Loucy (cell line): ENCODE results near the gene PRPF40B.
A peak's percentile ranks its signal among the peaks of the same experiment; 100 is the strongest.

ENCODE experiments used
- H2AFZ ChIP-seq: fragments of 200-600 bp; sonication (generic); 2 replicates; pipeline ENCODE4 v1.6.0; 2016; ENCODE audit warnings: antibody characterized with exemption, mild to moderate bottlenecking, low read length, moderate library complexity
- H3F3A ChIP-seq: fragments of 200-600 bp; 2 replicates; pipeline ENCODE4 v1.6.0; 2016; ENCODE audit warnings: antibody characterized with exemption, low read depth, mild to moderate bottlenecking
- H3K27me3 ChIP-seq: fragments of 200-600 bp; sonication (generic); 2 replicates; pipeline ENCODE4 v1.6.1; 2014; ENCODE audit warnings: low read length, mild to moderate bottlenecking; ENCODE audit not compliant: insufficient read depth, poor library complexity, severe bottlenecking
- H3K36me3 ChIP-seq: fragments of 200-600 bp; sonication (generic); 2 replicates; pipeline ENCODE4 v1.6.1; 2016; ENCODE audit warnings: low read length; ENCODE audit not compliant: insufficient read depth
- H3K4me1 ChIP-seq: fragments of 200-600 bp; sonication (generic); 2 replicates; pipeline ENCODE4 v1.5.1; 2014; ENCODE audit warnings: low read length, mild to moderate bottlenecking; ENCODE audit not compliant: insufficient read depth, poor library complexity, severe bottlenecking
- H3K4me2 ChIP-seq: fragments of 200-600 bp; sonication (generic); 2 replicates; pipeline ENCODE4 v1.6.0; 2014; ENCODE audit warnings: antibody characterized with exemption, low read length, low read depth, mild to moderate bottlenecking; ENCODE audit not compliant: poor library complexity, severe bottlenecking
- H3K4me3 ChIP-seq: fragments of 200-600 bp; sonication (generic); 2 replicates; pipeline ENCODE4 v1.5.1; 2014; ENCODE audit warnings: low read length, mild to moderate bottlenecking, mixed read lengths; ENCODE audit not compliant: poor library complexity, severe bottlenecking
- H3K79me2 ChIP-seq: fragments of 200-600 bp; sonication (generic); 2 replicates; pipeline ENCODE4 v1.6.1; 2014; ENCODE audit warnings: low read length; ENCODE audit not compliant: insufficient read depth
- H3K9ac ChIP-seq: fragments of 200-600 bp; sonication (generic); 2 replicates; pipeline ENCODE4 v1.6.0; 2014; ENCODE audit warnings: mild to moderate bottlenecking, low read depth, low read length, moderate library complexity; ENCODE audit not compliant: poor library complexity, severe bottlenecking
- H3K9me2 ChIP-seq: fragments of 200-600 bp; sonication (generic); replicated peaks from 2 replicates; pipeline ENCODE4 v1.6.1; 2016; ENCODE audit warnings: low read depth, low read length, mixed read lengths
- H3K9me3 ChIP-seq: fragments of 200-600 bp; sonication (generic); 2 replicates; pipeline ENCODE4 v1.6.1; 2014; ENCODE audit warnings: mild to moderate bottlenecking, antibody characterized with exemption, low read length, low read depth; ENCODE audit not compliant: insufficient read depth
- H4K20me1 ChIP-seq: fragments of 200-600 bp; sonication (generic); 2 replicates; pipeline ENCODE4 v1.6.0; 2014; ENCODE audit warnings: antibody characterized with exemption, low read length, mild to moderate bottlenecking; ENCODE audit not compliant: insufficient read depth, poor library complexity, severe bottlenecking
- CTCF ChIP-seq: fragments of 200-600 bp; sonication (generic); conservative IDR thresholded peaks from 2 replicates; pipeline ENCODE4 v1.5.1; 2014; ENCODE audit warnings: mild to moderate bottlenecking, antibody characterized with exemption, low read length
- EZH2phosphoT487 ChIP-seq: fragments of 200-600 bp; IDR thresholded peaks from 2 replicates; pipeline ENCODE4 v1.6.1; 2018; ENCODE audit warnings: antibody characterized with exemption, mild to moderate bottlenecking, moderate library complexity, borderline replicate concordance

The PRPF40B gene

GRCh38 chr12:49580572-49581535, 42.5 kb upstream of the PRPF40B start:
- Histone ChIP-seq H3F3A (no peaks in the 10 kb centered on the region), H3K4me1 (no peaks in the 10 kb centered on the region), H3K79me2 (no peaks in the 10 kb centered on the region), H3K9me2 (no peaks in the 10 kb centered on the region), H3K9me3 (no peaks in the 10 kb centered on the region), H3K4me2 (no peak overlapping the region), H2AFZ (no peak overlapping the region), H3K27me3 (no peaks in the 10 kb centered on the region), H3K4me3 (no peak overlapping the region), H3K36me3 (no peaks in the 10 kb centered on the region), H4K20me1 (no peaks in the 10 kb centered on the region), H3K9ac (no peak overlapping the region)
- TF ChIP-seq EZH2phosphoT487 (no peak), CTCF (peak; percentile 87)

GRCh38 chr12:49582201-49582600, 41.2 kb upstream of the PRPF40B start:
- H3K4me2 ChIP-seq: no peak overlapping the region
- H3K79me2 ChIP-seq: no peaks in the 10 kb centered on the region
- TF ChIP-seq EZH2phosphoT487 (no peak), CTCF (no peak)
- H3K36me3 ChIP-seq: peaks cover 3% of the 10 kb centered on the region; the same call in 1 of the 2 replicates
- H2AFZ ChIP-seq: no peak overlapping the region
- no peaks in the 10 kb centered on the region for H3K4me1 ChIP-seq
- no peak overlapping the region for H3K9ac ChIP-seq
- H3K9me3 ChIP-seq: no peaks in the 10 kb centered on the region
- no peaks in the 10 kb centered on the region for H3F3A ChIP-seq
- no peaks in the 10 kb centered on the region for H3K9me2 ChIP-seq
- no peaks in the 10 kb centered on the region for H3K27me3 ChIP-seq
- H4K20me1 ChIP-seq: no peaks in the 10 kb centered on the region
- no peak overlapping the region for H3K4me3 ChIP-seq

- no peaks in the 10 kb centered on the region for H4K20me1 ChIP-seq
- H3F3A ChIP-seq: no peaks in the 10 kb centered on the region
- no peak overlapping the region for H3K4me2 ChIP-seq
- H2AFZ ChIP-seq: no peak overlapping the region
- no peak overlapping the region for H3K9ac ChIP-seq
- H3K9me2 ChIP-seq: no peaks in the 10 kb centered on the region
- H3K27me3 ChIP-seq: no peaks in the 10 kb centered on the region
- no peaks in the 10 kb centered on the region for H3K79me2 ChIP-seq
- peaks cover 3% of the 10 kb centered on the region; the same call in 1 of the 2 replicates for H3K36me3 ChIP-seq
- no peak overlapping the region for H3K4me3 ChIP-seq
- no peak for TF ChIP-seq CTCF
- TF ChIP-seq EZH2phosphoT487: no peak
- H3K4me1 ChIP-seq: no peaks in the 10 kb centered on the region
- no peaks in the 10 kb centered on the region for H3K9me3 ChIP-seq
Observed at GRCh38 chr12:49582850-49583249, 40.5 kb upstream of the PRPF40B start.
